ENCODE data around the gene ZNF574.

The ZNF574 gene

DNA sequence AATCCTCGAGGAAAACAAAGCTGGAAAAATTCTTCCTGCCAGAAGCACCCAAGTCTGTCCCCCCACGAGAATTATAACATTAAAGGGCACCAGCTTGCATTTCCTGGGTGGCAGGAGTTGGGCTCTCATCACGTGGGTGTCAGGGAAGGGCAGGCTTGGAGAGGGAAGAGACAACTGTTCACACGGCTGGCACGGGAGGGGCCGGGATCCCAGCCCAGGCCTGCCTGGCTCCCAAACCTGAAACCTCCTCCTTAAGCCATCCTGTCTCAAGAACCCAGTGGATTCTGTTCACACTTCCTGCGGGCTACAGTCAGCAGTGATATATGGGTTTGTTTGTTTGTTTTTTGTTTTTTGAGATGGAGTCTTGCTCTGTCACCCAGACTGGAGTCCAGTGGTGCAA is 18.1 kb upstream of the ZNF574 start:
- no peak for DNase-seq

DNA sequence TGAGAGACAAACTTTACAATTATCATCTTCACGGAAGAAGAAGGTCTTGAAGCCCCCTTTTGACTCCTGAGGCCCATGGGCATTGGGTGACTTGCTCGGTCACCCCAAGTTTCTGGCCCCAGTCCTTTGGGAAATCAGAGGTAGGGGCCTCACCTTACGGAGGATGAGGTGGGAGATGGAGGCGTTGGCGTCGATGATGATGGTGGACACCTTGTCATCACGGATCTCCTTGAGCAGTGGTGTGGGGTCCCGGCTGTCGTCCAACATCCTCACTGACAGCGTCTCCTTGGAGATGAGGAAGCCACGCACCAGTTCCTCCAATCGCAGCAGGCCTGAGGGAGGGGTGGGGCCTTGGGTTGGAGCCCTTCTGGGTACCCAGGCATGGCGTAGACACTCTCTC is 16.8 kb upstream of the ZNF574 start:
- no peak for DNase-seq

DNA sequence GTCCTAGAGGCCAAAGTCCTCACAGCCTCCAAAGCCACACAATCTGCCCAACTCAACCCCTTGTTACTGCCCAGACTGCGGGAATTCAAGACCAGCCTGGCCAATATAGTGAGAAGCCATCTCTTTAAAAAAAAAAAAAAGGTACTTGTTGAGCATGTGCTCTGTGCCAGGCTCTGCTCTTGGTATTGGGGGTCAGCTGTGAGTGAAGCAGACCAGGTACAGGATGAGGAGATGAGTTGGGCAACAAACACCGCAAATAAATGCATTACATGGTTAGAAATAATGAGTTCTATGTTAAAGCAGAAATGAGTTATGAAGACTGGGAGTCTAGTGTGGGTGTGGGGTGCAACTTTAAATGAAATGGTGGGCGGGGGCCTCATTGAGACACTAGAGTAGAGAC is 15.8 kb upstream of the ZNF574 start:
- no peak for DNase-seq

DNA sequence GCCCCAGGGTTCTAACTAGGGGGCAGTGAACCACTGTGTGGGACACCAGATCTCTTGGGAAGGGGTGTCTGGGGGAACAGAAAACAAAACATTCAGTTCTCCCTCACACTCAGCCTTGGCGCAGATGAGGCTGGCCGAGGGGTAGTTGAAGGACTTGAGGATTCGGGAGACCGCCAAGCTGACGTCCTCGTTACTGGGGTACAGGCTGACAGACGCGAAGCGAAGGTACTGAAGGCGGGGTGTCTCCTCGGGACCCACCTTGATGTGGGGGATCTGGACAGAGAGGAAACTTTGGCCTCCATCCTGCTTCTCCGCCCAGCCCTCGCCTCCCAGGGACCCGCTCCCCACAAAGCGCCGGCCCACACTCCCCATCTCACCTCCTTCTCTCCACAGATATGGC is 13.6 kb upstream of the ZNF574 start:
- DNase-seq, result no peak

DNA sequence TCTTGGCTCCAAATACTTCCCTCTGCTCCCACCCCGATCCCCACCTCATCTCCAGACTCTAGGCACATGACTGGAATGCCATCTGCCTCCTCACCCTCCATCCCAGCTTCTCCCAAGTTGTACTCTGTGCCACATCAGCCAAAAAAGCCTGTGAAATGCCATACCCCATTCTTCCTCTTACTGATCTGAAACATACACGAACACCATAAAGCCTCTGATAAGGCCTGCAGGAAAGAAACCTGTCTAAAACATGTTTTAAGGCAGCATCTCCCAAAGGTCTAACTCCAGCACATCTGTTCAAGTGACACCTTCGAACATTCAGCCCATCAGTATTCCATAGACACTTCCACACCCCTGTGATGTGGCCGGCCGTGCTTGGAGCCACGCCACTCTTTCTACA is 11.5 kb upstream of the ZNF574 start:
- DNase-seq, result no peak

DNA sequence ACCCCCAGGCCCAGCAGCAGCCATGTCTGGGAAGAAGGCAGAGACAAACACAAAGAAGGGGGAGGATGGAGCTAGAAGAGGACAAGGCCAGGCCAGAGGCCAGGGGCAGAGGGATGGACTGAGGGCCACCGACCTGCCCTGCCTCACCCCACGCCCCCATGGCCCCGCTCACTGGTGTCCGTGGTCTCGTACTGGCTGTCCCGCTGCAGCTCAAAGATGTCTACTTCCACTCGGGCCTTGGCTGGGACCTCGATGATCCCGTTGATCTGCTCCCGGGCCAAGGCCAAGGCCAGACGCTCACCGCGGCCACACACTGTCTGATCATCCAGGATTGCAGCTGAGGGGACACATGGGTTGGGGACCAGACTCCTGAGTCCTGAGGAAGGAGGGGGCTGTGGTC is 10.9 kb upstream of the ZNF574 start:
- DNase-seq, result no peak

DNA sequence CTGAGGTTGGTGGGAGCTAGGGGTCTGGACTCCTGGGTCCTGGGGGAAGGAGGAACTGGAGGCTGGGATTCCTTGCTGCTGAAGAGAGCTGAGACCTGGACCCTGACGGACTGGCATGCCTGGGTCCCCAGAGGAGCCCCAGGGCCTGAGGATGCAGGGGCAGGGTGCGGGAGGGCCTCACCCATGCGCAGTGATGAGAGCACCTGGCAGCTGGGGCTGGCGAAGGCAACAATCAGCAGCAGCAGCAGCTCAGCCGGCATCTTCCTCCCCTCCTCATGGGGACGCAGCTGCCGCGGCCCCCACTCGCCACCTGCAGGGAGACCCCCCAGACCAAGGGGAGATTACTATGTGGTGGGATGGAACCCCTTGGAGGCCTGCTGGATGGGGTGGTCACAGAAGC is 10.5 kb upstream of the ZNF574 start:
- no peak for DNase-seq

DNA sequence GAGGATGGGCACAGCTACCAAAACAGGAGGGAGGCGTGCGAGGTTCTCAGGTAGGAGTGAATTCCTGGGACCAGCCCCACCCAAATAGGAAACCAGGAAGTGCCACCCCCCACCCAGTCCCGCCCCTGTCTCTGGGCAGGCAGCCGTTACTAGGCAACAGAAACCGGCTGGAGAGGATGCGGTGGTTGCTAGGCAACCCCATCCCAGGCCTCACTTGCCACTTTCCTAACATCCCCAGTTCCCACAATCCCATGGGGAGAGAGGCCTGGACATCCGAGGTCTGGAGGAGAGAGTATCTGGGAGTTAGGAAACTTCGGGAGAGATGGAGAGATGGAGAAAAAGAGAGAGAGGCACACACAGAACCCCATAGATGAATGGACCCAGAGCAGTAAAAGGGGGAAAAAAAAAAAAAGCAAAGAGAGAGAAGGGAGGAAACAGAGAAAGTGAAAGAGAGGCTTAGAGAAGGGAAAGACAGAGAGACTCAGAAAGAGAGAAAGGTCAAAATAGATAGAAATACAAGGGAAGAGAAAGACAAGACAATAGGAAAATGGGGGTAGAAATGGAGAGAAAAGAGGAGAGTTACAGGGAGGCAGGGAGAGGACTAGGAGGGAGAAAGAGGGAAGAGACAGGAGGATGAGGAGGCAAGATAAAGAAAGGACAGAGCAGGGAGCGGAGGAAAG is 9.8 kb upstream of the ZNF574 start:
- DNase-seq, result peak; percentile 43

DNA sequence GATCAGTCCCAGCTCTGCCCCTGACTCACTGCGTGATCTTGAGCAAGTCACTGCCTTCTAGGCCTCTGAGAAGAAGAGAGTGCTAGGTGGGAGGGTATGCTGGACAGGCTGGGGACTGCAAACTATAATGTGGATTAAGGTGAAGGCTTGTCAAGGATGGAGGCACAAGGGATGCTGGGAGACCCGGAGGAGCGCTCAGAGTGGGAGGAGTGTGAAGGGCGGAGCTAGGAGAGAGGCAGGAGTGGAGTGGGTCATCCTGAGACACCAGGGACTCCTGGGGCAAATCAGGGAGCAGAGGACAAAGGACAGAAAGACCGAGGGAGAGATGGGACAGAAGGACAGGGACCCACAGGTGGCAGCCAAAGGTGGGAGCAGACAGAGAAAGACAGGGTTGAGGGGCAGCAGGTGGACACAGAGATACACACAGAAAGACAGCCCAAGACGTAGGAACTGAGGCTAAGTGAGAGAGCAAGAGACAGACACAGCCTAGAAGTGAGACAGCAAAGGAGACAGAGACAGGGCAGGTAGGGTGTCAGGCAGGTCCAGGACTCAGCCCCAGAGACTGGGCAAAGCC is 8.6 kb upstream of the ZNF574 start:
- no peak for DNase-seq

DNA sequence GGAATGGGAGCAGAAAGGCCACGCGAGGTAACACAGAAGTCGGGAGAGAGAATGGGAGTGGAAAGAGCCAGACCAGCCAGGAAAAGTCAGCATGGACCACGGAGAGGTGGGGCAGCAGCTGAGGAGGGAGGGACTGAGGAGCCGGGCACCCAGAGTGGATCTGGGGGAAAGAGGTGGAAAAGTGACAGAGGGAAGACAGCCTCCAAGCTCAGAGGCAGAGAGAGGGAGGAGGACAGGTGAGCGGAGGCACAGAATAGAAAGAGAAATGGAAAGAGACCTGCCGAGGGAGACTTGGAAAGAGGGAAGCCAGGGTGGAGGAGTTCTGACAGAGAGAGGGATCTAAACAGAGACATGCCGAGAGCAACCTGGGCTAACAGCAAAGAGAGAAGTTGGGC is 7.6 kb upstream of the ZNF574 start:
- no peak for DNase-seq

DNA sequence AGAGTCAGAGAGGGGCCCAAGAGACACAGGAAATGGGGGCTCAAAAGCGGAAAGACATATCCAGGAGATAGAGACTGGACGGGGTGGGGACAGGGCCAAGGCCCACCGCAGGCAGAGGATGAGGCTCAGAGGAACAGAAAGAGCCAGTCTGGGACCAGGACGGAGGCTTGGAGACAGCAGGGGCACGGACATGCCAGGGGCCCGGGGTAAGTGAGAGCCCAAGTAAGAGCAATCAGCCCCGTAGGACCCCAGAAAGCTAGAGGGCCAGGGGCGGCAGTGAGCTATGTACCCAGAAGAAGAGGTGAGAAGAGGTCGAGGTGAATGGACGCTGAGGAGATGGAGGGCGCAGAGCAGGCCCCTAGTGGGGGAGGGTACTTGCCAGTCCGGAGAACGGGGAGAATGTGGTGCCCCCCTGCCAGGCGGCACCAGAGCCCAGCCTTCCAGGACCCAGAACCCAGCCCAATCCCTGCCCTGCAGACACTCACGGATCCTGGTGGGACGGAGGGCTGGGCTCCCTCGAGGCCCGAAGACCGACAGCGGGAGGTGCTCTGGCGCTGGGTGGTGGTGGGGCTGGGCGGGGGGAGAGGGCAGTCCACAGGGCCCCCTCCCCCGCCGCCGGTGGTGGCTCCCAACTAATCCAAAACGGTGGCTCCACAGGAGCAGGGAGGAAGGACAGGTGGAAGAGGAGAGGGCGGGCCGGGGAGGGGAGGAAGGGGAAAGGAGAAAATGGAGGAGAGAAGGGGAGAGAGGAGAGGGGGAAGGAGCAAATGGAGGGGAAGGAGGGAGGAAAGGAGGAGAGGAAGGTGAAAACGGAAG is 7.0 kb upstream of the ZNF574 start:
- DNase-seq, result no peak

DNA sequence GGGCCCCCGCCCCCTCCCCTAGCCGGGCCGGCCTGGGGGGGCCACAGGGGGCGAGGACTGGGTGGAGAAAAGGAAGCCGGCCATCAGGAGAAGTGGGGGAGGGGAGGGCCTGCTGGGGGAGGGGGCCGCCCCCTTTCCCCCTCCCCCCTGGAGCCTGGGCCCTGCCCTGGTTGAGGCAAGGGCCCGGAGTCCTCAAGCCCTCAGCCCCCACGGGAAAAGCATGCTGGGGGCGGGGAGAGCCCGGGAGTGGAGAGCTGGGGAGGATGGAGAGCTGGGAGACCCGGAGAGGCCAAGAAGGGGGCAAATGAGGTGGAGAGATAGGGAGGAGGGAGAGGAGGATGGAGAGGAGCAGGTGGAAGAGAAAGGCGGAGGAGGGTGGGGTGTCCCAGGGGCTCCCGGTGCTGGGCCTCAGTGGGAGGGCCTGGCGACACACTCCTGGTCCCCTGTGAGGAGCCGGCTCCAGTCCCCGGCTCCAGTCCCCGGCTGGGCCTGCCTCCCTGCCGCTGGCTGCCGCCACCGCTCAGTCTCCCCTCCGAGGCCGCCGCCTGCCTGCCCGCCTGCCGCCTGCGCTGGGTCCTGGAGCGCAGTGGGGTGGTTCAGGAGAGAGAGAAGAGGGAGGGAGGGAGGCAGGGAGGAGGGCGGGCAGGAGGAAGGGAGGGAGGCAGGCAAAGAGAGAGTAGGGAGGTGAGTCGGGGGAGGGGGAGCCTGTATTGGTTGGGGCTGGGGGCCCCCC is 6.2 kb upstream of the ZNF574 start, which contains the start of gene GRIK5:
Gene GRIK5 (minus strand): TSS at position 588 of the 733 bp plus-strand sequence. CDS start 4,436 bp downstream, outside the sequence.
- DNase-seq, result no peak

DNA sequence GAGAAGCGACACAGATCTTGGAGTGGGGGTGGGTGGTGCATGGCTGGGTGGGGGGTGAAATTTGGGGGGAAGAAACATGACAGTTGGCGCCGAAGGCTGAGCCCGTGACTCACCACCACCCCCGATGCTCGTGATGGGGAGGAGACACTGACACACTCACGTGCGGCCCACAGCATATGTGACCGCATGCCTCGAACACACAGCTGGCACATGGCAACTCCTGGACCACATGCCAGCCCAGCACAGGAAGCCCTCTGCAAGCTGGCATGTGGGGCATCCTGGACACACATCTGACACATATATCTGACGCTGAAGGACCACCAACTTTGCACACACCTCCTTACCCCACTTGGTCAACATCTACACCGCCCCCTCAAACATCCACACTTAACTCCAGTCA is 4.7 kb upstream of the ZNF574 start:
- no peak for DNase-seq

DNA sequence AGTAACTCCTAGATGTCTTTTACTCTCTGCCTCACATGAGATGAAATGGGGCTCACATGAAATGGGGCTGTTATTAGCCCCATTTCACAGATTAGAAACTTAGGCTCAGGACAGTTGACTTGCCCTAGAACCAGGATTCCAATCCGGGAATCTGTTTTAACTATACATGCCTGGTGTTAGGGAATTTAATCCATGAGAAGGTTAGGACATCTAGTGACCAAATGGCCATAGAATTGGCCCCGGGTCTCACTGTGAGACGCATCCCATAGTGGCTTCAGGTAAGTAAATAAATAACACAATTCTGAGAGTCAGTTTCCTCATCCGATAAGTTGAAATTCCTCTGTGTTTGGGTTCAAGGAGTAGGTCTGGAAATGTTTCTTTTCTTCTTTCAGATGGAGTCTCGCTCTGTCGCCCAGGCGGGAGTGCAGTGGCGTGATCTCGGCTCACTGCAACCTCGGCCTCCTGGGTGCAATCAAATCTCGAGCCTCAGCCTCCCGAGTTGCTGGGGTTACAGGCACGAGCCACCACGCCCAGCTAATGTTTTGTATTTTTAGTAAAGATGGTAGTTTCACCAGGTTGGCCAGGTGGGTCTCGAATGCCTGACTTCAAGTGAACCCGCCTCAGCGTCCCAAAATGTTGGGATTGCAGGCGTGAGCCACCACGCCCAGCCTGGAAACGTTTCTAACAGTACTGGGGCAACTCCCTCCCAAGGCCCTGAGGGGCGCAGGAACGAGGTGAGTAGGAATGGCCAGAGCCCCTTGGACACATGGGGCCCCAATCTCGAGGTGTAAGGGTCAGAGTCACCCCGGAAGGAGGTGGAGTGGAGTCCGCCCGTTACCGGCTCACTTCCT is 1.2 kb upstream of the ZNF574 start:
- no peak for DNase-seq

DNA sequence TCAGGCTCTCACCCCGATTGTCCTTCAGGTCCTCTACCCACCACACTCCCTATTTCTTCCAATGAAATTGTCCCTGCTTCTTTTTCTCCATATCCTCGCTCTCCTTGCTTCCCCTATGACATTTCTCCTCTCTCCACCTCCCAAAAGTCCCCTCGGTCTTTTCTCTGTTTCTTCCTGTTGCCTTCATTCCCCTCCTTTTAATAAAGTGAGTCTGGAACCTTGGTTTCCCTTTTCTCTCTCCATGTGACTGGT is 676 bp upstream of the ZNF574 start:
- DNase-seq, result no peak

DNA sequence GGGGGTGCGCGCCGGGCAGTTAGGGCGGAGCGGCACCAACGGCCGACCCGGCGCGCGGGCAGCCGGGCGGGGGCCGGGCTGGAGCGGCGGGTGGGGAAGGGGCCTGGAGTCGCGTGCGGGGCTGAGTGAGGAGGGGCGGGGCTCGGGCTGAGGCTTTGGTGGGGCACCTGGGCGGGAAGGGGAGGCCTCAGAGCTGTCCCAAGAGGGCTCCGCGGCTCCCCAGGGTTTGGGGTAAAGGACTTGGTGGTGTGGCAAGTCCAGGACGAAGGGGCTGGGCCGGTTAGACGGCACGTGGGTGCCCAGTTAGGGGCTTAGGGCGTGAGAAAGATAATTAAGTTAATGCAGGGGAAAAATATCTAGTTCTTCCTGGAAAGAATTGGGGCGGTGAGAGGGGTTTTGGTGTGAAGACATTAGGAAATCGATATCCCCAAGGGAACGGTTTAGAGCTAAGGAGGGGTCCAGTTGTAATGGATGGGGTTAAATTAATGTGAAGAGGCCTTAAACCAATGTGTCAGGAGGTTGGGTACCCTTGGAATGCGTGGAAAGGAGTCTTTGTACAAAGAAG is 496 bp downstream of the ZNF574 start:
- DNase-seq, result no peak

DNA sequence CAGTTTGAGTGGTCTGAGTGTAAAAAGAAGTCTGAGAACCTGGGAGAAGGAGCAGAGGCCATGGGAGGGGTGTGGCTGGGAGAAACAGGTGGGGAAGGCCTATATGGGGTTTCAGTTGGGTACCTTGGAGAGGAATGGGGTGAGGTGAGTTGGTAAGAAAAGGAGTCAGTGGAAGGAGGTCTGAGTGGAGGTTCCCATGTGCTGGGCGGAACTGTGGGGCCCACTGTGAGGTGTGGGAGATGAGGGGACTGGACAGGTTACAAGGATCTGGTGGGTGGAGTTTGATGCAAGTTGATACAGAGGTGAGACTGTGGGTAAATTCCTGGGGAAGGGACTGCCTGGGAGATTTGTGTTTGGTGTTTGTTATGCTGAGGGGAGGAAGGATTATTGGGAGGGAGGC is 2.1 kb downstream of the ZNF574 start:
- DNase-seq, result no peak

DNA sequence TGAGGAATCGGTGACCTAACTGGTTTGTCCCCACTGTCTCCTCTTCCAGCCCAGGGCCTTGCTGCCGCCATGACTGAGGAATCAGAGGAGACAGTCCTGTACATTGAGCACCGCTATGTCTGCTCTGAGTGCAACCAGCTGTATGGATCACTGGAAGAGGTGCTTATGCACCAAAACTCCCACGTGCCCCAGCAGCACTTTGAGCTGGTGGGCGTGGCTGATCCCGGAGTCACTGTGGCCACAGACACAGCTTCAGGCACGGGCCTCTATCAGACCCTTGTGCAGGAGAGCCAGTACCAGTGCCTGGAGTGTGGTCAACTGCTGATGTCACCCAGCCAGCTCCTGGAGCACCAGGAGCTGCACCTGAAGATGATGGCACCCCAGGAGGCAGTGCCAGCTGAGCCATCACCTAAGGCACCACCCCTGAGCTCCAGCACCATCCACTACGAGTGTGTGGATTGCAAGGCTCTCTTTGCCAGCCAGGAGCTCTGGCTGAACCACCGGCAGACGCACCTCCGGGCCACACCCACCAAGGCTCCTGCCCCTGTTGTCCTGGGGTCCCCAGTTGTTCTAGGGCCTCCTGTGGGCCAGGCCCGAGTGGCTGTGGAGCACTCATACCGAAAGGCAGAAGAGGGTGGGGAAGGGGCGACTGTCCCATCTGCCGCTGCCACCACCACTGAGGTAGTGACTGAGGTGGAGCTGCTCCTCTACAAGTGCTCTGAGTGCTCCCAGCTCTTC is 2.7 kb downstream of the ZNF574 start:
- no peak for DNase-seq

DNA sequence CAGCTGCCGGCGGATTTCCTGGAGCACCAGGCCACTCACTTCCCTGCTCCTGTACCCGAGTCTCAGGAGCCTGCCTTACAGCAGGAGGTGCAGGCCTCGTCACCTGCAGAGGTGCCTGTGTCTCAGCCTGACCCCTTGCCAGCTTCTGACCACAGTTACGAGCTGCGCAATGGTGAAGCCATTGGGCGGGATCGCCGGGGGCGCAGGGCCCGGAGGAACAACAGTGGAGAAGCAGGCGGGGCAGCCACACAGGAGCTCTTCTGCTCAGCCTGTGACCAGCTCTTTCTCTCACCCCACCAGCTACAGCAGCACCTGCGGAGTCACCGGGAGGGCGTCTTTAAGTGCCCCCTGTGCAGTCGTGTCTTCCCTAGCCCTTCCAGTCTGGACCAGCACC is 3.3 kb downstream of the ZNF574 start:
- DNase-seq, result no peak

DNA sequence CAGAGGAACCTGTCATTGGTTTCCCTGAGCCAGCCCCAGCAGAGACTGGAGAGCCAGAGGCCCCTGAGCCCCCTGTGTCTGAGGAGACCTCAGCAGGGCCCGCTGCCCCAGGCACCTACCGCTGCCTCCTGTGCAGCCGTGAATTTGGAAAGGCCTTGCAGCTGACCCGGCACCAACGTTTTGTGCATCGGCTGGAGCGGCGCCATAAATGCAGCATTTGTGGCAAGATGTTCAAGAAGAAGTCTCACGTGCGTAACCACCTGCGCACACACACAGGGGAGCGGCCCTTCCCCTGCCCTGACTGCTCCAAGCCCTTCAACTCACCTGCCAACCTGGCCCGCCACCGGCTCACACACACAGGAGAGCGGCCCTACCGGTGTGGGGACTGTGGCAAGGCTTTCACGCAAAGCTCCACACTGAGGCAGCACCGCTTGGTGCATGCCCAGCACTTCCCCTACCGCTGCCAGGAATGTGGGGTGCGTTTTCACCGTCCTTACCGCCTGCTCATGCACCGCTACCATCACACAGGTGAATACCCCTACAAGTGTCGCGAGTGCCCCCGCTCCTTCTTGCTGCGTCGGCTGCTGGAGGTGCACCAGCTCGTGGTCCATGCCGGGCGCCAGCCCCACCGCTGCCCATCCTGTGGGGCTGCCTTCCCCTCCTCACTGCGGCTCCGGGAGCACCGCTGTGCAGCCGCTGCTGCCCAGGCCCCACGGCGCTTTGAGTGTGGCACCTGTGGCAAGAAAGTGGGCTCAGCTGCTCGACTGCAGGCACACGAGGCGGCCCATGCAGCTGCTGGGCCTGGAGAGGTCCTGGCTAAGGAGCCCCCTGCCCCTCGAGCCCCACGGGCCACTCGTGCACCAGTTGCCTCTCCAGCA is 4.2 kb downstream of the ZNF574 start:
- no peak for DNase-seq

All from fibroblast of skin of scalp (primary cell).